ENCODE data around the gene PEX26. TPM values are rescaled to one million over a fixed set of nuclear protein-coding genes. Genes with fewer than 3 reads are reported as not detected.

The PEX26 gene
- total RNA-seq, 1 donor from 2014 or later = 43.5 TPM

GRCh38 chr22:18057568-18058209 lies 20.1 kb upstream of the PEX26 start:
- Mint-ChIP-seq H3K36me3 (ENCODE audit: unreplicated experiment) (no peaks in the 10 kb centered on the region), H3K4me1 (ENCODE audit: unreplicated experiment) (peaks cover 43% of the 10 kb centered on the region), H3K27me3 (ENCODE audit: unreplicated experiment) (peaks cover 4% of the 10 kb centered on the region), H3K4me3 (ENCODE audit: unreplicated experiment) (no peak overlapping the region), H3K27ac (ENCODE audit: unreplicated experiment) (peak overlapping the region; percentile 44), H3K9me3 (ENCODE audit: unreplicated experiment) (no peaks in the 10 kb centered on the region)
- TF ChIP-seq CTCF (IDR thresholded peaks at IDR 0.05) = no peak
- DNase-seq (ENCODE audit: extremely low spot score, unreplicated experiment) = no peak

GRCh38 chr22:18058371-18059093 lies 19.3 kb upstream of the PEX26 start:
- Mint-ChIP-seq H3K4me1 (ENCODE audit: unreplicated experiment) (peaks cover 52% of the 10 kb centered on the region), H3K4me3 (ENCODE audit: unreplicated experiment) (no peak overlapping the region), H3K27me3 (ENCODE audit: unreplicated experiment) (peaks cover 4% of the 10 kb centered on the region), H3K27ac (ENCODE audit: unreplicated experiment) (no peak overlapping the region), H3K36me3 (ENCODE audit: unreplicated experiment) (no peaks in the 10 kb centered on the region), H3K9me3 (ENCODE audit: unreplicated experiment) (no peaks in the 10 kb centered on the region)
- DNase-seq (ENCODE audit: extremely low spot score, unreplicated experiment) = no peak
- TF ChIP-seq CTCF (IDR thresholded peaks at IDR 0.05) = no peak

- no peak for TF ChIP-seq CTCF (IDR thresholded peaks at IDR 0.05)
- no peak overlapping the region for H3K4me3 Mint-ChIP-seq (ENCODE audit: unreplicated experiment)
- H3K9me3 Mint-ChIP-seq (ENCODE audit: unreplicated experiment) = no peaks in the 10 kb centered on the region
- H3K36me3 Mint-ChIP-seq (ENCODE audit: unreplicated experiment) = no peaks in the 10 kb centered on the region
- peaks cover 4% of the 10 kb centered on the region for H3K27me3 Mint-ChIP-seq (ENCODE audit: unreplicated experiment)
- no peak overlapping the region for H3K27ac Mint-ChIP-seq (ENCODE audit: unreplicated experiment)
- DNase-seq (ENCODE audit: extremely low spot score, unreplicated experiment) = no peak
- H3K4me1 Mint-ChIP-seq (ENCODE audit: unreplicated experiment) = peaks cover 55% of the 10 kb centered on the region
These were observed 18.7 kb upstream of the PEX26 start for GRCh38 chr22:18059094-18059417.

GRCh38 chr22:18059473-18059872 lies 18.3 kb upstream of the PEX26 start:
- peaks cover 55% of the 10 kb centered on the region for H3K4me1 Mint-ChIP-seq (ENCODE audit: unreplicated experiment)

More at GRCh38 chr22:18059473-18059872, 18.3 kb upstream of the PEX26 start:
- no peaks in the 10 kb centered on the region for H3K9me3 Mint-ChIP-seq (ENCODE audit: unreplicated experiment)
- peaks cover 4% of the 10 kb centered on the region for H3K27me3 Mint-ChIP-seq (ENCODE audit: unreplicated experiment)
- H3K36me3 Mint-ChIP-seq (ENCODE audit: unreplicated experiment) = no peaks in the 10 kb centered on the region
- H3K4me3 Mint-ChIP-seq (ENCODE audit: unreplicated experiment) = no peak overlapping the region
- H3K27ac Mint-ChIP-seq (ENCODE audit: unreplicated experiment) = no peak overlapping the region
- no peak for DNase-seq (ENCODE audit: extremely low spot score, unreplicated experiment)
- no peak for TF ChIP-seq CTCF (IDR thresholded peaks at IDR 0.05)

Measured in osteocyte (in vitro differentiated cells).